ENCODE data around the gene CFAP299. TPM values are rescaled to one million over a fixed set of nuclear protein-coding genes. Genes with fewer than 3 reads are reported as not detected.

The CFAP299 gene
- total and polyA plus RNA-seq, 2 of the 13 experiments (the other 11 are each of a cell fraction or from before 2014, with no cell fraction given) = not detected

DNA sequence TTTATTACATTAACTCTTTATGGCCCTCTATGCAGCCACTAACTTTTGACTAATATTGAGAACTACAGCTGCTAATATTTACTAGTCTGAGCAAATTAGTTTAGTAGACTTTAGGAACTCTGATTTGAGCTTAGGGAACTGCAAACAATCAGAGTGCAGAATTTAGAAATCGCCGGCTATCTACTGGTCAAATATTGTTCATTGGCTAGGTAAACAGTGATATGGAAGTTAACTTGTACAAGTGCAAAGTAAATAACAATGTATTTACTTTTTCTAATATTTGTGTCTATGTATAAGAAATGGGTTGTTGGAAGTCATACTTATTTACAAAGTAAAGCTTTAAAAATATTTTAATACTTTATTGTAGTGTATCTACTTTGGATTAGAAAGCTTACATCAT is 279.6 kb downstream of the CFAP299 start (continued):
- TF ChIP-seq, protein P1, sequence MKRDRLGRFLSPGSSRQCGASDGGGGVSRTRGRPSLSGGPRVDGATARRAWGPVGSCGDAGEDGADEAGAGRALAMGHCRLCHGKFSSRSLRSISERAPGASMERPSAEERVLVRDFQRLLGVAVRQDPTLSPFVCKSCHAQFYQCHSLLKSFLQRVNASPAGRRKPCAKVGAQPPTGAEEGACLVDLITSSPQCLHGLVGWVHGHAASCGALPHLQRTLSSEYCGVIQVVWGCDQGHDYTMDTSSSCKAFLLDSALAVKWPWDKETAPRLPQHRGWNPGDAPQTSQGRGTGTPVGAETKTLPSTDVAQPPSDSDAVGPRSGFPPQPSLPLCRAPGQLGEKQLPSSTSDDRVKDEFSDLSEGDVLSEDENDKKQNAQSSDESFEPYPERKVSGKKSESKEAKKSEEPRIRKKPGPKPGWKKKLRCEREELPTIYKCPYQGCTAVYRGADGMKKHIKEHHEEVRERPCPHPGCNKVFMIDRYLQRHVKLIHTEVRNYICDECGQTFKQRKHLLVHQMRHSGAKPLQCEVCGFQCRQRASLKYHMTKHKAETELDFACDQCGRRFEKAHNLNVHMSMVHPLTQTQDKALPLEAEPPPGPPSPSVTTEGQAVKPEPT (CRISPR knock-in tag; IDR thresholded peaks at IDR 0.05; ENCODE audit: low read depth) = no peak
- TF ChIP-seq, protein P2, sequence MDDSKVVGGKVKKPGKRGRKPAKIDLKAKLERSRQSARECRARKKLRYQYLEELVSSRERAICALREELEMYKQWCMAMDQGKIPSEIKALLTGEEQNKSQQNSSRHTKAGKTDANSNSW (CRISPR knock-in tag; IDR thresholded peaks at IDR 0.05; ENCODE audit: borderline replicate concordance) = no peak
- TF ChIP-seq ETV6 (CRISPR knock-in tag; conservative IDR thresholded peaks at IDR 0.05) (no peak), NR2F2 (IDR thresholded peaks at IDR 0.05; ENCODE audit: borderline replicate concordance, low read depth) (peak; percentile 58; the same call in 1 of the 2 replicates), KDM1A (CRISPR knock-in tag; IDR thresholded peaks at IDR 0.05) (peak; percentile 77; the same call in 1 of the 2 replicates), CEBPB (IDR thresholded peaks at IDR 0.05; ENCODE audit: borderline replicate concordance, low read depth, low read length) (no peak), EP300 (IDR thresholded peaks at IDR 0.05; ENCODE audit: low read depth in 2 of 2, low read length in 2 of 2) (peak in 1 of 2 experiments; percentile 26; a peak in 1 of 4 replicates), EP300 (CRISPR knock-in tag; IDR thresholded peaks at IDR 0.05; ENCODE audit: borderline replicate concordance) (no peak), IRX3 (CRISPR knock-in tag; IDR thresholded peaks at IDR 0.05; ENCODE audit: borderline replicate concordance, low read depth) (no peak), ZNF570 (CRISPR knock-in tag; IDR thresholded peaks at IDR 0.05; ENCODE audit: borderline replicate concordance) (no peak), ZNF749 (CRISPR knock-in tag; IDR thresholded peaks at IDR 0.05; ENCODE audit: borderline replicate concordance) (no peak), KLF13 (CRISPR knock-in tag; IDR thresholded peaks at IDR 0.05) (no peak), NFE2L1 (CRISPR knock-in tag; IDR thresholded peaks at IDR 0.05; ENCODE audit: borderline replicate concordance) (no peak), BORCS8-MEF2B (CRISPR knock-in tag; IDR thresholded peaks at IDR 0.05) (no peak)
- TF ChIP-seq, protein P3, sequence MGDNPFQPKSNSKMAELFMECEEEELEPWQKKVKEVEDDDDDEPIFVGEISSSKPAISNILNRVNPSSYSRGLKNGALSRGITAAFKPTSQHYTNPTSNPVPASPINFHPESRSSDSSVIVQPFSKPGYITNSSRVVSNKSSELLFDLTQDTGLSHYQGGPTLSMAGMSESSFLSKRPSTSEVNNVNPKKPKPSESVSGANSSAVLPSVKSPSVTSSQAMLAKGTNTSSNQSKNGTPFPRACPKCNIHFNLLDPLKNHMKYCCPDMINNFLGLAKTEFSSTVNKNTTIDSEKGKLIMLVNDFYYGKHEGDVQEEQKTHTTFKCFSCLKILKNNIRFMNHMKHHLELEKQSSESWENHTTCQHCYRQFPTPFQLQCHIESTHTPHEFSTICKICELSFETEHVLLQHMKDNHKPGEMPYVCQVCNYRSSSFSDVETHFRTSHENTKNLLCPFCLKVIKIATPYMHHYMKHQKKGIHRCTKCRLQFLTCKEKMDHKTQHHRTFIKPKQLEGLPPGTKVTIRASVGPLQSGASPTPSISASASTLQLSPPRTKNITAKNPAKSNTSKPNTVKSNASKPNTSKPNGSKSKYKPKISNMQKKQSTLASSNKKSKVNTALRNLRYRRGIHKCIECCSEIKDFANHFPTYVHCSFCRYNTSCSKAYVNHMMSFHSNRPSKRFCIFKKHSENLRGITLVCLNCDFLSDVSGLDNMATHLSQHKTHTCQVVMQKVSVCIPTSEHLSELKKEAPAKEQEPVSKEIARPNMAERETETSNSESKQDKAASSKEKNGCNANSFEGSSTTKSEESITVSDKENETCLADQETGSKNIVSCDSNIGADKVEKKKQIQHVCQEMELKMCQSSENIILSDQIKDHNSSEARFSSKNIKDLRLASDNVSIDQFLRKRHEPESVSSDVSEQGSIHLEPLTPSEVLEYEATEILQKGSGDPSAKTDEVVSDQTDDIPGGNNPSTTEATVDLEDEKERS (CRISPR knock-in tag; IDR thresholded peaks at IDR 0.05) = no peak
- TF ChIP-seq, protein P4, sequence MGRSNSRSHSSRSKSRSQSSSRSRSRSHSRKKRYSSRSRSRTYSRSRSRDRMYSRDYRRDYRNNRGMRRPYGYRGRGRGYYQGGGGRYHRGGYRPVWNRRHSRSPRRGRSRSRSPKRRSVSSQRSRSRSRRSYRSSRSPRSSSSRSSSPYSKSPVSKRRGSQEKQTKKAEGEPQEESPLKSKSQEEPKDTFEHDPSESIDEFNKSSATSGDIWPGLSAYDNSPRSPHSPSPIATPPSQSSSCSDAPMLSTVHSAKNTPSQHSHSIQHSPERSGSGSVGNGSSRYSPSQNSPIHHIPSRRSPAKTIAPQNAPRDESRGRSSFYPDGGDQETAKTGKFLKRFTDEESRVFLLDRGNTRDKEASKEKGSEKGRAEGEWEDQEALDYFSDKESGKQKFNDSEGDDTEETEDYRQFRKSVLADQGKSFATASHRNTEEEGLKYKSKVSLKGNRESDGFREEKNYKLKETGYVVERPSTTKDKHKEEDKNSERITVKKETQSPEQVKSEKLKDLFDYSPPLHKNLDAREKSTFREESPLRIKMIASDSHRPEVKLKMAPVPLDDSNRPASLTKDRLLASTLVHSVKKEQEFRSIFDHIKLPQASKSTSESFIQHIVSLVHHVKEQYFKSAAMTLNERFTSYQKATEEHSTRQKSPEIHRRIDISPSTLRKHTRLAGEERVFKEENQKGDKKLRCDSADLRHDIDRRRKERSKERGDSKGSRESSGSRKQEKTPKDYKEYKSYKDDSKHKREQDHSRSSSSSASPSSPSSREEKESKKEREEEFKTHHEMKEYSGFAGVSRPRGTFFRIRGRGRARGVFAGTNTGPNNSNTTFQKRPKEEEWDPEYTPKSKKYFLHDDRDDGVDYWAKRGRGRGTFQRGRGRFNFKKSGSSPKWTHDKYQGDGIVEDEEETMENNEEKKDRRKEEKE (IDR thresholded peaks at IDR 0.05) = no peak
- TF ChIP-seq, protein P5, sequence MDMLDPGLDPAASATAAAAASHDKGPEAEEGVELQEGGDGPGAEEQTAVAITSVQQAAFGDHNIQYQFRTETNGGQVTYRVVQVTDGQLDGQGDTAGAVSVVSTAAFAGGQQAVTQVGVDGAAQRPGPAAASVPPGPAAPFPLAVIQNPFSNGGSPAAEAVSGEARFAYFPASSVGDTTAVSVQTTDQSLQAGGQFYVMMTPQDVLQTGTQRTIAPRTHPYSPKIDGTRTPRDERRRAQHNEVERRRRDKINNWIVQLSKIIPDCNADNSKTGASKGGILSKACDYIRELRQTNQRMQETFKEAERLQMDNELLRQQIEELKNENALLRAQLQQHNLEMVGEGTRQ (IDR thresholded peaks at IDR 0.05; ENCODE audit: low read depth, low read length) = no peak
- TF ChIP-seq, protein P5 (CRISPR knock-in tag; IDR thresholded peaks at IDR 0.05; ENCODE audit: borderline replicate concordance) = no peak
- TF ChIP-seq, protein P6, sequence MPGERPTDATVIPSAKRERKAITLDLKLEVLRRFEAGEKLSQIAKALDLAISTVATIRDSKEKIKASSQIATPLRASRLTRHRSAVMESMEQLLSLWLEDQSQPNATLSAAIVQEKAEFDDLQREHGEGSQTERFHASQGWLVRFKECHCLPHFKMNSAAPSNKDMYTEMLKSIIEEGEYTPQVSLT (CRISPR knock-in tag; IDR thresholded peaks at IDR 0.05; ENCODE audit: borderline replicate concordance, low read depth) = no peak

Data from HepG2 (cell line).